Fibroblast of skin of scalp (primary cell): Measurements from ENCODE around the gene NEMP1.

Experiments
- DNase-seq: peaks from one replicate; pipeline ENCODE4 v3.0.0-alpha.2; 2013

Gene NEMP1

GRCh38 chr12:57051011-57051410, 27.6 kb downstream of the NEMP1 start:
- no peak for DNase-seq

- DNase-seq = peak; percentile 8
Observed at GRCh38 chr12:57049890-57050289, 28.7 kb downstream of the NEMP1 start, which contains the start of gene MYO1A. MYO1A (minus strand) TSS chr12:57050129; CDS start chr12:57048323, 1,806 bp downstream.

GRCh38 chr12:57049119-57049446, 29.5 kb downstream of the NEMP1 start:
- DNase-seq = no peak

- no peak for DNase-seq
Observed at GRCh38 chr12:57048423-57049118, 30.0 kb downstream of the NEMP1 start.

GRCh38 chr12:57047981-57048380, 30.6 kb downstream of the NEMP1 start:
- DNase-seq = peak; percentile 7

- no peak for DNase-seq
Observed at GRCh38 chr12:57046947-57047890, 31.4 kb downstream of the NEMP1 start.

GRCh38 chr12:57046086-57046791, 32.4 kb downstream of the NEMP1 start:
- DNase-seq = no peak

- DNase-seq = no peak
Observed at GRCh38 chr12:57044889-57045288, 33.7 kb downstream of the NEMP1 start.

- DNase-seq = no peak
Observed at GRCh38 chr12:57044468-57044867, 34.1 kb downstream of the NEMP1 start.

- no peak for DNase-seq
Observed at GRCh38 chr12:57042695-57043094, 35.9 kb downstream of the NEMP1 start.

GRCh38 chr12:57040750-57041149, 37.8 kb downstream of the NEMP1 start:
- no peak for DNase-seq

- no peak for DNase-seq
Observed at GRCh38 chr12:57040211-57040610, 38.4 kb downstream of the NEMP1 start.

- DNase-seq = no peak
Observed at GRCh38 chr12:57039016-57039798, 39.4 kb downstream of the NEMP1 start.

GRCh38 chr12:57037264-57037663, 41.3 kb downstream of the NEMP1 start:
- no peak for DNase-seq

GRCh38 chr12:57033431-57033830, 45.2 kb downstream of the NEMP1 start:
- no peak for DNase-seq

- no peak for DNase-seq
Observed at GRCh38 chr12:57031789-57032188, 46.8 kb downstream of the NEMP1 start.

GRCh38 chr12:57031138-57031725, 47.4 kb downstream of the NEMP1 start:
- no peak for DNase-seq

GRCh38 chr12:57029457-57029856, 49.1 kb downstream of the NEMP1 start:
- no peak for DNase-seq

- no peak for DNase-seq
Observed at GRCh38 chr12:57027805-57028153, 50.8 kb downstream of the NEMP1 start.

GRCh38 chr12:57027011-57027804, 51.4 kb downstream of the NEMP1 start:
- DNase-seq = no peak

- DNase-seq = no peak
Observed at GRCh38 chr12:57025196-57025595, 53.4 kb downstream of the NEMP1 start.
